ENCODE measurements around the gene MRPS6.

MRPS6 gene

GRCh38 chr21:34072145-34073031 lies 990 bp upstream of the MRPS6 start:
- DNase-seq = peak; percentile 19

GRCh38 chr21:34073749-34074282 lies 438 bp downstream of the MRPS6 start:
- DNase-seq = peak; percentile 27

- no peak for DNase-seq
Measured at GRCh38 chr21:34074283-34075090, 1.1 kb downstream of the MRPS6 start.

- no peak for DNase-seq
Measured at GRCh38 chr21:34075091-34075425, 1.7 kb downstream of the MRPS6 start.

GRCh38 chr21:34075760-34076660 lies 2.6 kb downstream of the MRPS6 start:
- DNase-seq = no peak

GRCh38 chr21:34076835-34077234 lies 3.5 kb downstream of the MRPS6 start:
- no peak for DNase-seq

GRCh38 chr21:34077888-34078287 lies 4.5 kb downstream of the MRPS6 start:
- no peak for DNase-seq

- DNase-seq = peak; percentile 32
Measured at GRCh38 chr21:34078915-34079314, 5.5 kb downstream of the MRPS6 start.

- DNase-seq = no peak
Measured at GRCh38 chr21:34080710-34081109, 7.3 kb downstream of the MRPS6 start.

- no peak for DNase-seq
Measured at GRCh38 chr21:34082769-34083168, 9.4 kb downstream of the MRPS6 start.

- no peak for DNase-seq
Measured at GRCh38 chr21:34083357-34083756, 10.0 kb downstream of the MRPS6 start.

- DNase-seq = no peak
Measured at GRCh38 chr21:34085129-34085528, 11.8 kb downstream of the MRPS6 start.

- DNase-seq = no peak
Measured at GRCh38 chr21:34086887-34087306, 13.5 kb downstream of the MRPS6 start.

- no peak for DNase-seq
Measured at GRCh38 chr21:34088752-34089151, 15.4 kb downstream of the MRPS6 start.

GRCh38 chr21:34091032-34091431 lies 17.7 kb downstream of the MRPS6 start:
- no peak for DNase-seq

- DNase-seq = no peak
Measured at GRCh38 chr21:34091607-34092006, 18.2 kb downstream of the MRPS6 start.

GRCh38 chr21:34092262-34092921 lies 19.0 kb downstream of the MRPS6 start:
- no peak for DNase-seq

- no peak for DNase-seq
Measured at GRCh38 chr21:34093083-34093482, 19.7 kb downstream of the MRPS6 start.

GRCh38 chr21:34094949-34095348 lies 21.6 kb downstream of the MRPS6 start:
- no peak for DNase-seq

- no peak for DNase-seq
Measured at GRCh38 chr21:34097442-34097841, 24.1 kb downstream of the MRPS6 start.

- DNase-seq = no peak
Measured at GRCh38 chr21:34100337-34100736, 27.0 kb downstream of the MRPS6 start.

GRCh38 chr21:34100790-34101189 lies 27.4 kb downstream of the MRPS6 start:
- no peak for DNase-seq
